HG03064 (cell line): ENCODE results near the gene IFRD2.

Experiments
- ATAC-seq: cut with Tn5 transposase; IDR thresholded peaks from one replicate; pipeline ENCODE4 v1.9.1; 2021; ENCODE audit warnings: low read depth; ENCODE audit not compliant: unreplicated experiment

The IFRD2 gene, protein sequence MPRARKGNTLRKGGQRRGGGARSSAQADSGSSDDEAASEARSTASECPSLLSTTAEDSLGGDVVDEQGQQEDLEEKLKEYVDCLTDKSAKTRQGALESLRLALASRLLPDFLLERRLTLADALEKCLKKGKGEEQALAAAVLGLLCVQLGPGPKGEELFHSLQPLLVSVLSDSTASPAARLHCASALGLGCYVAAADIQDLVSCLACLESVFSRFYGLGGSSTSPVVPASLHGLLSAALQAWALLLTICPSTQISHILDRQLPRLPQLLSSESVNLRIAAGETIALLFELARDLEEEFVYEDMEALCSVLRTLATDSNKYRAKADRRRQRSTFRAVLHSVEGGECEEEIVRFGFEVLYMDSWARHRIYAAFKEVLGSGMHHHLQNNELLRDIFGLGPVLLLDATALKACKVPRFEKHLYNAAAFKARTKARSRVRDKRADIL

DNA sequence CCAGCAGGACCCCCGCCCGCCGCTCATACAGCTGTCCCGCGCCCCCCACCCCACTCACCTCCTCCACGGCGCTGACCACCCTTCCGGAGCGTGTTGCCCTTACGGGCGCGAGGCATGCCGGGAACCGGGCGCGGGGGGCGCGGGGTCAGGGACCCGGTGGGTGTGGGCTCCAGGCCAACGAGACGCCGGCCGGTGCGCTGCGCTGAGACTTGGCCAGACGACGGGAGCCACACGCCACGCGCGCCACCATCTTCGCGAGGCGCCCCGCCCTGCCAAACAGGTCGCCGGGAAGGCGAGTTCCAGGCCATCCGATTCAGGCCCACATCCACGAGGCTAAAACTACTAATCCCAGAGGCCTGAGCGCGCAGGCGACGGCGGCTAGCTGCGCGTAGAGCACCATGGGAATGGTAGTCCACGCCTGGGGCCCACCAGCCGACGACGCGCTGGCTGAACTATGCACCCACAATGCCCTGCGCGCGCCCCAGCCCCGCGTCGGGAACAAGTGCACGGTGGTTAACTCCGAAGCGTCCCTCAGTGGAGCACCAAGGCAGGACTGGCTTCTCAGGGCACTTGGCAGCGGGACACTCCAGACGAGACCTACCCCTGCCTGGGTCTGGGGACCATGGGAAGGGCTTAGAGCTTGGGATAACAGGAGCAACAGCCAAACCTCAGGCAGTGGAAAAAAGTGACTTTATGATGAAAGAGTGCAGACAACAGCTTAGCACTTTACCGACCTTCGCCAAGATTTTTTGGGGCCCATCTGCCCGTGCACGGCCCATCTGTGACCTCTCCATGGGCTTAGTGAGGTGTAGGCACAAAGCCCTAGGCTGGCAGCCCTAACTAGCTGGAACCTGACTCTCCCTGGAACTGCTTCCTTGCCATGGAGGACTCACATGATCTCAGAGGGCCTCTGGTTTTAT lies at the start of gene IFRD2:
Gene IFRD2, minus strand, starts transcription at position 271 of the 920 bp plus-strand sequence. Its CDS starts 155 bp downstream, at position 116.
- peak; percentile 87 for ATAC-seq

DNA sequence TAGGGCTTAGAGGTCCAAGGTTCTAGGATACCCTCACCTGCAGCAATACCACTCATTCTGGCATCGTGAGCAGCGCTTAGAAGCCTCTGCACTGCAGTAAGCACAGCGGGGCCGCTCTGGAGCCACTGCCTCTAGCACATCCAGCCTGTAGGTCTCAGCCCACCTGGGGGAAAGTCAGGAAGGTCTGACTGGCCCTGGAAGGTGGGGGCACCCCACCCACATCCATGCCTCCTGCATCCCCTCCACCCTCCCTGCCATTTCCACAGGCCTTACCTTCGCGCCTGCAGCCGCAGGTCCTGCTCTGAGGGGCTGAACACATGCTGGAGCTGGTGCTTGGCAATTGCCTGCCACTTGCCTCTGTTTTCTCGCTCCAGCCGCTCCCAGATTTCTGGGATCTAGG lies 49.3 kb upstream of the IFRD2 start:
- ATAC-seq, result no peak

DNA sequence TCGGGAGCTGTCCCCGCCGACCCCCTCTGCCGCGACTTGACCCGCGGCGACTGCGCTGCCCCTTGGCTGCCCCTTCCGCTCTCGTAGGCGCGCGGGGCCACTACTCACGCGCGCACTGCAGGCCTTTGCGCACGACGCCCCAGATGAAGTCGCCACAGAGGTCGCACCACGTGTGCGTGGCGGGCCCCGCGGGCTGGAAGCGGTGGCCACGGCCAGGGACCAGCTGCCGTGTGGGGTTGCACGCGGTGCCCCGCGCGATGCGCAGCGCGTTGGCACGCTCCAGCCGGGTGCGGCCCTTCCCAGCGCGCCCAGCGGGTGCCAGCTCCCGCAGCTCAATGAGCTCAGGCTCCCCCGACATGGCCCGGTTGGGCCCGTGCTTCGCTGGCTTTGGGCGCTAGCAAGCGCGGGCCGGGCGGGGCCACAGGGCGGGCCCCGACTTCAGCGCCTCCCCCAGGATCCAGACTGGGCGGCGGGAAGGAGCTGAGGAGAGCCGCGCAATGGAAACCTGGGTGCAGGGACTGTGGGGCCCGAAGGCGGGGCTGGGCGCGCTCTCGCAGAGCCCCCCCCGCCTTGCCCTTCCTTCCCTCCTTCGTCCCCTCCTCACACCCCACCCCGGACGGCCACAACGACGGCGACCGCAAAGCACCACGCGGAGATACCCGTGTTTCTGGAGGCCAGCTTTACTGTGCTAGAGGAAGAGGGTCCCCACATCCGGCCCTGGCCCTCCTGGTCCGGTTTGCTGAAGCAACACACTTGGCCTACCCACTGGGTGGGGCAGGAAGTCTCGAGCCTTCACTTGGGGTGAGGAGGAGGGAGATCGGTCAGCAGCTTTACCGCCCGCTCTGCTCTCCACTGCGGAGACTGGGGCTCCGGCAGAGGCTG lies 48.5 kb upstream of the IFRD2 start, which contains the start of gene RASSF1:
Gene RASSF1, minus strand, starts transcription at position 389 of the 882 bp plus-strand sequence. Its CDS starts 31 bp downstream, at position 358.
- no peak for ATAC-seq

DNA sequence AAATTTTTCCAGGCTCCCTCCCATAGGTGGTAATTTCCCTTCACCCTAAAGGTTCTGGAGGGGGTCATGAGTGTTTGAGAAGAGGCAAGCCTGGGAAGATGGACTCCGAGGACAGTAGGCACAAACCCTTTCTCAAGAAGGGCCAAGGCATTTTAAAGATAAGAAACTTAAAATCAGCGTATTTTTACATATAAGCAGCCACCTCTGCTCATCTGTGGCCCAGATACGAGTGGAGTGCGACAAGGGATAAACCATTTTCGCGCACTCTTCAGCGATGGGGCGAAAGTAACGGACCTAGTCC lies 47.9 kb upstream of the IFRD2 start:
- no peak for ATAC-seq

DNA sequence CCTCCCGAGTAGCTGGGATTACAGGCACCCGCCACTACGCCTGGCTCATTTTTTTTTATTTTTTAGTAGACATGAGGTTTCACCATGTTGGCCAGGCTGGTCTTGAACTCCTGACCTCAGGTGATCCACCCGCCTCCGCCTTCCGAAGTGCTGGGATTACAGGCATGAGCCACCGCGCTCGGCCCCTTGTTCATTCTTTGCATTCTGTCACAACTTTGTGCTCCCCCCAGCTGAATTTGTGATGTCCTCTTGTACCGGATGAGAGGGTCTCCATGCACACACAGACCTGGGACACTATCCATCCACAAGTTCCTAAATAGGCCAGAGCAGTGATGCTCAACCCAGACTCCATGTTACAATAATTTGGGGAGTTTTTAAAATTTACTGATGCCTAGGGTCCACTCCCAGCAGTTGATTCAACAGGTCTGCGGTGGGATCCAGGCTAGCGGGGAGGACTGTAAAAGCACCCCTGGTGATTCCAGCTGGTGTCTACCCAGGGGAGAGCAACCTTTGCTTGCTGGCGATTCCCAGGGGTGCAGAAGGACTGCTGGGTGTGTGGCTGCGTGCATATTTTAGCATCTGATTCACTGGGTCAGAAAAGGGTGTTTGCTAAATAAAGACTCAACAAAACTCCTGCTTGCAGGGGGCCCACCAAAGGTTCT lies 47.4 kb upstream of the IFRD2 start:
- ATAC-seq, result no peak

DNA sequence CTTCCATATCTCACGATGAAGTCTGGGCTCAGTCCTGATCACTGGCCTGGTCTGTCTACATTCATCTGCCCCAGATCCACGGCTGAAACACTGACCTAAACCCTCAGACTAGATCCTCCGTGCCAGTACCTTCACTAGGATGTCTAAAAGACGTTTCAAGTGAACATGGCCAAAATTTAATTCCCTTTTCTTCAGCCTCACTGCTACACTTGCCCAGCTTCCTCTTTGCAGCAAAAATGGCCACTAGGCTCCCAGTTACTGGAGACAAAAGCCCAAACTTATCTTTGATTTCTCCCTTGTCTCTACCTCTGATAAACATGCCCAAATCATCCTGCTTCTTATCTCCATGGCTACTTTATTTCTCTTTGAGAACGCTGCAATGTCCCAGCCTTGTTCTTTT lies 46.7 kb upstream of the IFRD2 start:
- no peak for ATAC-seq

DNA sequence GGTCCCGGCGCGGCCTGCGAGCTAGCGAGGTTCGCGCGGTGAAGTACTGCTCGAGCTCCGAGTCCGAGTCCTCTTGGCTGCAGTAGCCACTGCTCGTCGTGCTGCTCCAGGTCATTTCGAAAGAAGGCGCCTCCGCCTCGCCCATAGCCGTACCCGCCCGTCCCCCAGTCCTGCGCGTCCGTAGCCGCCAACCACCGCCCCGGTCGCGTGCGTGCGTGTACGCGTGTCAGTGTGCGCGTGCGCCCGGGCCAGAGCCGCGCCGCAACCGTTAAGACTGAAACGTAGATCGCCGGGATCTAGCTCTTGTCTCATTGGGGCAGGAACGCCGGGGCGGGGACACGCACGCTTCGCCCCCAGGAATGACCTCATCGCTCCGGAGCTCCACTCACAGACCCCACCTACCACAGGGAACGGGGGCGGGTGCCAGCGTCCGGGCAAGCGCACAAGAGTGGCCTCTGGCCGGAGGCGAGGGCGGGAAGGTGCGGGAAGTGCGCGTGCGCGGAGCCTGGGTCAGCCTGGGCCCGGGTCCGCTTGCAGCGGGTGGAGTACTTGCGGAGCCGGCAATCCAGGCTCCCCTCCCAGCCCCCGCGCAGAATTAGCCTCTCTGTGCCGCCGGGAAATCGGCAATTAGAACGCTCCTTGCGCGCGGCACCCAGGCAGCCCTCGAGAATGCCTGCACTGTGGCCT lies 45.1 kb upstream of the IFRD2 start:
- peak; percentile 72 for ATAC-seq

DNA sequence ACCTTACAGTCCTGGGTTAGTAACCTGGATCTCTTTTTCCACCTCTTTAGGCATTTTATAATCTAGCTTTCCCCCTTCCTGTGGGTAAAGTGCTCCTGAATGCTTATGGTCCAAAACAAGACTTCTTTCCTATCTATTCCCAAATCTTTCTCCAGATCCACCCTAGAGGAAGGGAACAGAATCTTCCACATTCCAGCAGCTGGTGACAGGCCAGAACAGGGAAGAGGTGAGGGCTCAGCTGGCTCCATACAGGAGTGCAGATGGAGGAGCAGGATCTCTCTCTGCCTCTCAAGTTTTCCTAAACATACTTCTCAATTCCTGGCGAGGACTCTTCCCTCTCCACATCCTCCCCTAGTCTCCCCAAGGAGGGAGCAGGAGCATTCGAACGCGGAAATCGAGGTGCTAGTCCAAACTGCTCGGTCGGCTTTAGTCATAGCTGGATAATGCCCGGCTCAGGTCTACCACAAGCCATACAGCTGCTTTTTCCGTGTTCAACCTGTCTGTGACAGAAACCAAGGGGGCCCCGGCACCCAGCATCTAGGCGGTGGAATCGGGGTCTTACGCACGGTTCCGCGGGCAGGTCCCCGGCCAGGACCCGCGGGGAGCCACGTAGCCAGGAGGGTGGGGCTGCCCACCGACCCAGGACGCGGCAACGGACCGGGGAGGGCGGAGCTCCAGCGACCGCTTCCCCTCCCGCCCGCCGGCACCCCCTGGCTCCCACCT lies 44.4 kb upstream of the IFRD2 start:
- peak; percentile 24 for ATAC-seq

DNA sequence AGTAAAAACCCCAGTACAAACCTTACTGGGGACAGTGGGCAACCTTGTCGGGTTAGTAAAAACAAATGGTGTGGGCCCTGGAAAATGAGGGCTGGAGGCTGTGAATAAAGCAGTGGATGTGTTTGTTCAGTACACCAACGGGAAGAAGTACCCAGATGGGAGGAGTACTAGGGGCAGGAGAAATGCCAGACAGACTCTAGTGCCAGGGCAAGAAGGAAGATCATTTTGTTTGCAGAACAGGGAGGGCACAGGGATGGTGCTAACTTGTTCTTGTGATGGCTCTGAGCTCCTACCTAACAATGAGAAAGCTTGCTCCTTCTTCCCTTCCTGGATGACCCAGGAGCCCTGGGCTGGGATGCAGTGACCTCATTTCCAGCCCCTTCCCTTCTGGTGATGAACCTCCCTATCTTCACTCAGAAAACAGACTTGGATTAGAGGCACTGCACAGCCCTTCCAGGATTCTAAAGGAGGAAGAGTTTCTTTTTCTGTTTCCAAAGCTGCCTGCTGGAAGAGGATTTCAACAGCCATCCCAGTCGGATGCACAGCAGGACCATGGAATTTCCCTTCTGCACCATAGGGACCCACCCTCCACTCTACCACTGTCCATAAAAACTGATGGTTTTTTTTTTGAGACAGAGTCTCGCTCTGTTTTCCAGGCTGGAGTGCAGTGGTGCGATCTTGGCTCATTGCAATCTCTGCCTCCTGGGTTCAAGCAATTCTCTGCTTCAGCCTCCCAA lies 42.3 kb upstream of the IFRD2 start:
- no peak for ATAC-seq

DNA sequence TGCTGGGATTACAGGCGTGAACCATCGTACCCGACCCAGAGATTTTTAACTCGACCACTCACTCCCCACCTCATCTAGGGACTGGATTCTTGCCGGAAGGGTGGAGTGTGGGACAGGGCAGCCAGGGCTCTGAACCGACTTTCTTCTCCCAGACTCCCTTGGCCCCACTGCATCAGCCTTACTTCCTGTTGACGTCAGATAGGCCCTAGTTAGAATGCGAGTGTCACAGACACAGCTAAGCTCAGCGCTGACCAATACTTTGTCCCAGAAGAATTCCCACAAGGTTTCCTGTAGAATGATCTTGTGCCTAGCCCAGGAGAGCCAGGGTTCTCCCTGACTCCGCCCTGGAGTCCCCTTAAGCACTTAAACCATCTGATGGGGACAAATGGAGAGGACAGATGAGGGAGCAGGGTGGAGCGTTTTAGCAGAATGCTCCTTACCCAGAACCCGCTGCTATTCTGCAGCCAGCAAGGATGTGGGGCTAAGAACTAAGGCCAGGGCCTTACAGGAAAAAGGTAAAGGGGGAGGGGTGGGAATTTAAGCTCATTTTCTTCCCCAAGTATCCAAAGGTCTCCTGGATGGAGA lies 41.6 kb upstream of the IFRD2 start:
- no peak for ATAC-seq

DNA sequence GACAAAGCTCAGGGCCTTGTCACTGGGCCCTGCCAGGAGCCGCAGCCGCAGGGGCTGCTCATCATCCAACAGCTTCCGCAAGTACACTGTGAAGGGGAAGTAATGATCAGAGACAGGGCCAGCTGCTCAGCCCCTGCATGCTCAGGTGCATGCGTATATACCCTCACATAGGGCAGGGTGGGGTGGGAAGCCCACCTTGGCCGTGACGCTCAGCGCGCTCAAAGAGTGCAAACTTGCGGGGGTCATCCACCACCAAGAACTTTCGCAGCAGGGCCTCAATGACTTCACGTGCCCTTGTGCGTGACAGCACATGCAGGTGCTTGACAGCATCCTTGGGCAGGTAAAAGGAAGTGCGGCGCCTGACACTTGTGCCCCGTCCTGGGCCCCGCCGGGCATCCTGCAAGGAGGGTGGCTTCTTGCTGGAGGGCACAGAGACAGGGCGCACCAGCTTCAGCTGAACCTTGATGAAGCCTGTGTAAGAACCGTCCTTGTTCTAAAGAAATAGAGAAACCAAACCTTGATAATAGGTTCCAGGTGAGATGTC lies 39.2 kb upstream of the IFRD2 start:
- ATAC-seq, result no peak

DNA sequence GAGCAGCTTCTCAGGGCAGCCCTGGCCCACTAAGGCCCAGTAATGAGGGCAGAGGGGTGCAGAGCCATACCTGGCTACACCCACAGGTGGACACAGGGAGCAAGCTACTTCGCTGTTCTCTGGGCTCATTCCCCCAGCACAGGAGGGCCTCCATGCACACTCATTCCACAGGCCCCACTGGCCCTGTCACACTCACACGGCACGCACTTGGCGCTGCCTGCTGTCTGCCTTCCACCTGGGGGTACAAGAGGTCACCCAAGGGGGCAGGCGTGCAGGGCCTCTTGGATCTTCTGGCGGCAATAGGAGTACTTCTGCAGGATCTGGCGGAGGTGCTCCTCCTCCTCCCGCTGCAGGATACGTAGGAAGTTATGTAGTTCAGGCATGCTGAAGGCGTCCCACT lies 38.1 kb upstream of the IFRD2 start:
- no peak for ATAC-seq

DNA sequence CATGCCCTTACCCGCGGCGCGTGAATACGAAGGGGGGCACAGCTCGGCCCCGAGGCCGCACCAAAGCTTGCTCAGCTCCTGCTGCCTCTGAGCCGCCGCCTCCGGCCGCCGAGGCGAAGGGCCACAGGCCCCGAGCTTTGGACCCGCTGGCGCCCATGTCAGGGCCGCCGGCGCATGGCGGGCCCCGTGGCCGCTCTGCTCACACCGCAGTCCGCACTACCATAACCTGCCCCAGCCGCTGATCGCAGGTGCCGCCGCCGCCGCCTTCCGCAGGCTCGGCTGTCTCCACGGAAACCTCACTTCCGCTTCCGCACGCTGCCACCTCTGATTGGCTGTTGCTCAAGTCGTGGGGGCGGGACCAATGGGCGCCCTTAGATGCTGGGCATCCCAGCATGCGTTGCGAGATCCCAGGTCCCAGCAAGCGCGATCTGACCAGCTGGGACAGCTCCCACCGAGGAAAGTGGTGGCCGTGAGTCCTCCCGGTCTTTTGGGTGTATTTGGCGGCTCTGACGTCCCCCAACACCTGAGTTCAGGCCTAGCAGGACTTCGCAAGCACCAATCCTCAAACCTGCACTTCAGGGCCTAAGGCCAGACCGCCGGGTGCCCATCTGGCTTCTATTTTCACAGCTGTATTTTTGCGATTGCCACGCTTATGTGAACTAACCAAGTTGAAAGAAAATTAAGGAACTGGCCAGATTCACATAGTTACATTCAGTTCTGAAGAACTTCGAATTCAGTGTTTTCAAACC lies 35.9 kb upstream of the IFRD2 start, which contains the start of gene TUSC2:
Gene TUSC2, minus strand, starts transcription at position 281 of the 749 bp plus-strand sequence. Its CDS starts 124 bp downstream, at position 157.
- ATAC-seq, result peak; percentile 64

DNA sequence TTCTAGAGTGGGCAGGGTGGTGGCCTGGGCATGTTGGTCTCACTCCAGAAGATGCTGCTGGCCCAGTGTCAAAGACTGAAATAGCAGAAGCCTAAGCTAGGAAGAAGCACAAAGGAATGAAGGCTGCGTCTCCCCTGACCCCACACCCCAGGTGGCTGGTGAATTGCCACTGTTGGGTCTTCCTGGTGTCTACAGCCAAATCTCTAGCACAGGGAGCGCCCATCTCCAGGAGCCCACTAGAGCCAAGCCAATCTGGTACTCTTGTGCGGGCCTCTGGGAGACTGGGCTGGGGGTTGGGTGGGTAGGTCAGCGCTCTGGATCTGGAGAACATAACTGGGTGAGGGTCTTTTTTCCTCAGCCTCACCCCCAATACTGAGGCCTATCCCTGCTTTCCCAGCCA lies 34.9 kb upstream of the IFRD2 start:
- no peak for ATAC-seq

DNA sequence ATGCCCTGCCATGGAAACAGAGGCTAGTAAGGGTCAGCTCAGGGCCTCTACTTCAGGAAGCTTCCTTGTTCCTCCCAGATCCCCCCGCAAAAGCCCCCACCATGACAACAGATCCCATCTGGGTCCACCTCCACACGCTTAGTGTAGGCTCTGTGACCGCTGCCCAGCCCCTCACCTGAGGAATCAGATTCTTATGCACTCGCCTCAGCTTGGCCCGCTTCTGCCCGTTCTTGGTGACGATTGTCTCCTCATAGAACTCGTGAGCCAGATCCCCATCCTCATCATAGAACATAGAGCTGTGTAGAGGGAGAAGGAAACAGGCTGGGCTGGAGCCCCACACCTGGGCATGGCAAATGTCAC lies 33.9 kb upstream of the IFRD2 start:
- no peak for ATAC-seq

DNA sequence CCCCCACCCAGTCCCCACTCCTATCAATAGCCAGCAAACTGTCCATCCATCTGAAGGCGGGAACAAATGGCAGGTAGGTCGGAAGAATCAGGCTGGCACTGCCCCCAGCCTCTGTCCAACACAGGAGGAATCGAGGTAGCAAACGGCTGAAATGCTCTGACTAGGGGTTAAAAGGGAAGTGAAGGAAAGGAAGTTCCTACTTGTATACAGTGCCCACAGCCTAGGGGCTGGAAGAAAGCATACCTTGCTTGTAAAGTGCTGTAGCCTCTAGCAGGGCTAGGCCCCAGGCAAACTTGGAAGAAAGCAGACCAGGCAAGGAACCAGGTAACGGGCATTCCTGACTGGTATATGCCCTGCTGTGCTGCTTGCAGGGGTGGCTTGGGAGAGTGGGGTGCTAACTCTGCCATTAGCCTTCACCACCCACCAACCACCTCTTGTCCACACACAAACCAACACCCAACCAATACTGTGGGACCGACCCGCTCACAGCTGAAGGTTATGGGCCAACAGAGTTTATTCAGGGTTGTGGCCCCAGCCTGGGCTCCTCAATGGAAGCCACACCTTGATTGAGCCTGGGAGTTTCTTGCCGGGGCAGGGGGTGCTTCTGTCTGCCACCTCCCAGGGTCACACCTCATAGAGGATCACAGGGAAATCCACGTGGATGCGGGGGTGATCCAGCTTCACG lies 33.4 kb upstream of the IFRD2 start:
- ATAC-seq, result no peak
